Naive thymus-derived CD4-positive, alpha-beta T cell (primary cell): Measurements from ENCODE around the gene CNTLN. TPM values are rescaled to one million over a fixed set of nuclear protein-coding genes. Genes with fewer than 3 reads are reported as not detected.
"Not testable (repeated sequence)": the region's sequence is repeated elsewhere in the genome, so short reads cannot be mapped to it uniquely, and the experiment has no call there.

Source experiments
- ATAC-seq: fragments of 150-1000 bp; cut with Tn5 transposase; 2 replicates; pipeline ENCODE4 v1.10.0; 2021; ENCODE audit warnings: mild to moderate bottlenecking, moderate library complexity
- CTCF ChIA-PET: fragments of 350-600 bp; sonication (Branson Sonifier 250); formaldehyde crosslinking; loops from one replicate; lab custom pipeline; 2021; ENCODE audit warnings: antibody characterized with exemption; lab: Charles Lee
- POLR2A ChIA-PET: fragments of 350-600 bp; sonication (Branson Sonifier 250); formaldehyde crosslinking; loops from one replicate; lab custom pipeline; 2021; ENCODE audit warnings: antibody characterized with exemption, inconsistent platforms; lab: Charles Lee
- DNase-seq, 9 donors: peaks; one replicate each; pipeline versions ENCODE4 v3.0.0 to v3.0.0-alpha.2; 2020 to 2022; ENCODE audit warnings: mixed read lengths in 1 of 9
- H3K27ac ChIP-seq: one replicate; pipeline ENCODE4 v1.7.0; 2013; ENCODE audit warnings: mild to moderate bottlenecking, low read depth, low read length, moderate library complexity
- H3K27me3 ChIP-seq, 2 donors: one replicate each; pipeline ENCODE4 v1.7.0; 2013; ENCODE audit warnings: low read length in 2 of 2, mild to moderate bottlenecking in 2 of 2, moderate library complexity in 2 of 2; ENCODE audit not compliant: control insufficient read depth in 2 of 2, insufficient read depth in 2 of 2
- H3K36me3 ChIP-seq, 3 experiments: 1 replicate in 2 of 3; 2 replicates in 1 of 3; pipeline ENCODE4 v1.7.0; 2013; ENCODE audit warnings: low read length in 3 of 3, mild to moderate bottlenecking in 3 of 3, moderate library complexity in 1 of 3; ENCODE audit not compliant: insufficient read depth in 3 of 3, control insufficient read depth in 2 of 3
- H3K4me1 ChIP-seq, 2 donors: one replicate each; pipeline ENCODE4 v1.7.0; 2013; ENCODE audit warnings: low read length in 2 of 2, mild to moderate bottlenecking in 2 of 2, moderate library complexity in 1 of 2; ENCODE audit not compliant: control insufficient read depth in 2 of 2, insufficient read depth in 2 of 2
- H3K4me3 ChIP-seq: 2 replicates; pipeline ENCODE4 v1.7.0; 2013; ENCODE audit warnings: mild to moderate bottlenecking, low read length
- H3K9me3 ChIP-seq, 3 experiments: 1 replicate in 2 of 3; 2 replicates in 1 of 3; pipeline ENCODE4 v1.7.0; 2013; ENCODE audit warnings: low read length in 3 of 3; ENCODE audit not compliant: control insufficient read depth in 2 of 3
- H3K27ac Mint-ChIP-seq, 9 donors: one replicate each; pipeline ENCODE4 v1.8.0; 2020 to 2022; ENCODE audit warnings: mixed read lengths in 9 of 9, mild to moderate bottlenecking in 8 of 9, moderate library complexity in 5 of 9, inconsistent platforms in 2 of 9
- H3K27me3 Mint-ChIP-seq, 5 donors: one replicate each; pipeline ENCODE4 v1.8.0; 2021 to 2022; ENCODE audit warnings: mixed read lengths in 5 of 5, mild to moderate bottlenecking in 1 of 5
- H3K36me3 Mint-ChIP-seq, 5 donors: one replicate each; pipeline ENCODE4 v1.8.0; 2020 to 2022; ENCODE audit warnings: mixed read lengths in 5 of 5, mild to moderate bottlenecking in 3 of 5, inconsistent platforms in 1 of 5
- H3K4me1 Mint-ChIP-seq, 7 donors: one replicate each; pipeline ENCODE4 v1.8.0; 2020 to 2022; ENCODE audit warnings: mixed read lengths in 7 of 7, mild to moderate bottlenecking in 3 of 7, inconsistent platforms in 1 of 7
- H3K4me3 Mint-ChIP-seq, 10 donors: one replicate each; pipeline ENCODE4 v1.8.0; 2020 to 2022; ENCODE audit warnings: mild to moderate bottlenecking in 10 of 10, mixed read lengths in 10 of 10, moderate library complexity in 6 of 10, inconsistent platforms in 2 of 10
- H3K9me3 Mint-ChIP-seq, 11 donors: one replicate each; pipeline ENCODE4 v1.8.0; 2020 to 2022; ENCODE audit warnings: mixed read lengths in 11 of 11, mild to moderate bottlenecking in 4 of 11, inconsistent platforms in 1 of 11, moderate library complexity in 1 of 11
- intact Hi-C, 2 donors: fragments of 100-400 bp; cut with micrococcal nuclease; formaldehyde crosslinking; loops; one replicate each; pipeline ENCODE4 v1.15.1; 2023
- polyA plus RNA-seq, 2 donors: library from polyadenylated mRNA; unstranded; fragments of 300-500 nt; fragmentation: Illumina TruSeq; gene quantifications; one replicate each; pipeline ENCODE4 v1.2.3, GENCODE V29; 2021
- total RNA-seq, 6 experiments: library from RNA in 5 of 6; stranded (reverse) in 5 of 6; gene quantifications; 1 replicate in 5 of 6; 2 replicates in 1 of 6; pipeline ENCODE4 v1.2.3 and lab custom pipeline; 2021 to 2026

The CNTLN gene
- total and polyA plus RNA-seq, 7 experiments from 2014 or later, result 0.21 to 2.7 (median 1.0) TPM; not detected in 3

DNA sequence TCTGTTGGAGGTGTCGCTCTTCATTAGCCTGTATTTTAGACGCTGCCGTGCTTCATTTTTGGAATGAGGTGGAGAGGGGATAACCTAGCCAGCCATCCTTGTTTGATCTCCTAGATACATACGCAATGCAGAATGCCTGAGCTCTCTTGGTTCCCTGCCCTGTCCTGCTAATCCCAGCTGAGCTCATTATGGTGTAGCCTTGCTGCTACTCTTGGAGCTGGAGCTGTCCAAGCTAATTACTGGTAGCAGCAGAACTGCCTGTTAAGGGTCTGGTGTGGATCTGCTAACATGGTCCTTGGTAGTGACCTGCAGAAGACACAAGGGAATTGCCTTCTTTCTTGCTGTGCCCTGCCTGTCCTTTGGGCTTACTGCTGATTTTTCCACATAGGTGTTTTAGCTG lies 207.9 kb downstream of the CNTLN start:
- Histone ChIP-seq H3K4me3 (no peak overlapping the region), H3K27me3 (no peaks in the 10 kb centered on the region), H3K36me3 (no peaks in the 10 kb centered on the region), H3K9me3 (no peaks in the 10 kb centered on the region), H3K27ac (no peak overlapping the region), H3K4me1 (no peaks in the 10 kb centered on the region)
- ChIA-PET CTCF (no interaction called here), POLR2A (no interaction called here)
- no peak for DNase-seq
- H3K27me3 Mint-ChIP-seq, result no peaks in the 10 kb centered on the region
- peaks cover 0 to 7% (median 4%) of the 10 kb centered on the region in 11 donors for H3K9me3 Mint-ChIP-seq
- H3K4me1 Mint-ChIP-seq, result no peaks in the 10 kb centered on the region
- intact Hi-C loops, result no loop called here
- H3K27ac Mint-ChIP-seq, result no peak overlapping the region
- ATAC-seq, result no peak
- H3K36me3 Mint-ChIP-seq, result no peaks in the 10 kb centered on the region
- no peak overlapping the region for H3K4me3 Mint-ChIP-seq

DNA sequence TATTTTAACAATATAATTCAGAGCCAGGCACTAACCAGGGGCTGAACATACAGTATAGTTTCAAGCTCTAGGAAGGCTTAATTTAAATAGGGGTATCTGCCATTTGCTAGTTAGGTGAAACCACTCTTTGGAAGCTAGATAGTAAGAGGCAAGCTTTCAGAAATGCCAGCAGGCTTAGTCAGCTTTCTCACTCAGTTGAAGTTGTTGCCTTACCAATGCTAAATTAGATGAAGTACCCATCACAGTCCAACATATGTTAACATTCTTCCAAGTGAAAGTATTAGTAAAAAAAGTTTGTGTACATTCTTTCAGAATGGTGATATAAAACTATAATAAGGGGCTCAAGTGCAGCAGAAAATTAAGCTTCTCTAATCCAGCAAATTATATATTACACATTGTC lies 215.0 kb downstream of the CNTLN start:
- H3K27ac ChIP-seq, result no peak overlapping the region
- DNase-seq, result no peak
- no peak overlapping the region for H3K4me3 ChIP-seq
- no peaks in the 10 kb centered on the region for H3K4me1 ChIP-seq
- peaks cover 0 to 17% (median 4%) of the 10 kb centered on the region in 11 donors for H3K9me3 Mint-ChIP-seq
- no peaks in the 10 kb centered on the region for H3K36me3 ChIP-seq
- CTCF ChIA-PET, result no interaction called here
- H3K27me3 ChIP-seq, result no peaks in the 10 kb centered on the region
- H3K27ac Mint-ChIP-seq, result no peak overlapping the region
- no peaks in the 10 kb centered on the region for H3K27me3 Mint-ChIP-seq
- no peak overlapping the region for H3K4me3 Mint-ChIP-seq
- intact Hi-C loops, result no loop called here
- ATAC-seq, result no peak
- H3K9me3 ChIP-seq, result no peaks in the 10 kb centered on the region
- H3K4me1 Mint-ChIP-seq, result no peaks in the 10 kb centered on the region
- H3K36me3 Mint-ChIP-seq, result peaks cover 0 to 2% (median 0%) of the 10 kb centered on the region in 5 donors
- POLR2A ChIA-PET, result no interaction called here

- peaks cover 0 to 10% (median 2%) of the 10 kb centered on the region in 11 donors for H3K9me3 Mint-ChIP-seq
- H3K27ac ChIP-seq, POLR2A ChIA-PET, intact Hi-C loops, H3K27ac Mint-ChIP-seq, H3K27me3 Mint-ChIP-seq, H3K27me3 ChIP-seq, H3K9me3 ChIP-seq, H3K4me1 Mint-ChIP-seq, H3K36me3 Mint-ChIP-seq, H3K4me3 Mint-ChIP-seq, ATAC-seq, CTCF ChIA-PET, H3K4me1 ChIP-seq, H3K36me3 ChIP-seq, H3K4me3 ChIP-seq, DNase-seq: not testable (repeated sequence)
Observed at GRCh38 chr9:17354006-17354405, 219.2 kb downstream of the CNTLN start.

DNA sequence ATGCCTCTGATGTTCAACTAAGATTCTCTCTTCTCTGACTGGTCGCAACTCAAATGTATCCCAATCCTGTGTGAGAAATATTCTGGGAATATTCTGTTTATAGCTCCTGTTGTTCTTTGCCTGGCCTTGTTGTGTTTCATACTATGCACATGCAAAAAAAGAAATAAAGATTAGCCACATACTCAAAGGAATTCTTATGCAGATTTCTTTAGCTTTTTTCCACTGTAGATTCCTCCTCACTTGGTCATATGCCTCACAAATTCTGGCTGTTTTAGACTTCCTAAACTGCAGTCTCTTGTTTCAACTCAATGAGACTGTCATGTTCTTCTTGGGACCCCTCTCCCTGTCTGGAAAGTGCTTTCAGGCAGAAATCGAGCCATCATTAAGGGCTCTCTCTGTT lies 226.5 kb downstream of the CNTLN start:
- Mint-ChIP-seq H3K36me3 (no peaks in the 10 kb centered on the region), H3K9me3 (peaks cover 0 to 13% (median 0%) of the 10 kb centered on the region in 11 donors), H3K27ac (no peak overlapping the region), H3K4me3 (no peak overlapping the region), H3K4me1 (no peaks in the 10 kb centered on the region), H3K27me3 (no peaks in the 10 kb centered on the region)
- H3K4me3 ChIP-seq, result no peak overlapping the region
- no peak for ATAC-seq
- no peak for DNase-seq
- H3K36me3 ChIP-seq, result no peaks in the 10 kb centered on the region
- intact Hi-C loops, result no loop called here
- H3K27me3 ChIP-seq, result no peaks in the 10 kb centered on the region
- H3K9me3 ChIP-seq, result no peaks in the 10 kb centered on the region
- no peak overlapping the region for H3K27ac ChIP-seq
- ChIA-PET CTCF (no interaction called here), POLR2A (no interaction called here)
- no peaks in the 10 kb centered on the region for H3K4me1 ChIP-seq

GRCh38 chr9:17367035-17367434 lies 232.2 kb downstream of the CNTLN start:
- H3K27ac Mint-ChIP-seq, result no peak overlapping the region
- POLR2A ChIA-PET, result no interaction called here

DNA sequence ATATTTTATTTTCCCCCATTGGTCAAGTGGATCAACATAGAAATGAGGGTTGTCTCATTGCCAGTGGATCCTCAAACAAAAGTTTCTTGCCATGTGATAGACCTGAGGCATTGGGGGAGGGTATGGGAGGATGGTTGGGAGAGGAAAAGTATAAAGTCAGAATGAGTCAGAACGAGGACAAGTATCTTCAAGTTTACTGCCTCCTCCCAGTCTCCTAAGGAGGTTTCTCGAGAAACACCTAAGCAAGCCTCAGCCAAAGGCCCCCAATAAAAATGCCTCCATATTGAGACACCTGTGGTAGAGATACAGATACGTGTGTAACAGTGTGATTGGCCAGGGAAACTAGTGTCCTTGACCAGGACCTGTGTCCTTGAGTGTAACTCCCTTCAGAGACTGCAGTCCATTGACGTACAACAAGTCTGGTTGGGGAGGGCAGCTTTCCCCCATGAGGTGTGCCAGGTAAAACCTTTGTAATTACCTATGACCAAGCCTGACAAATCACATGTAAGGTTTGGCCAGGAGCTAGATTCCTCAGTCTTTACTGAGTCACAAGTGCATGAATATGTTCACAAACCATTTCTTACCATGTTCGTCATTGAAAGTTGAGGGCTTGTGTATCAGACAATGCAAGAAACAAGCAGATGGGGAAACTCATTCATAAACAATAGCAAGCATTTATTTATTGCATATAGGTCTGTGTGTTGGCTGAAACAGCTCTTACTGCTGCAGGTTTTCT lies 245.5 kb downstream of the CNTLN start:
- no peaks in the 10 kb centered on the region for H3K27me3 Mint-ChIP-seq
- no peaks in the 10 kb centered on the region for H3K9me3 ChIP-seq

More at GRCh38 chr9:17367035-17367434, 232.2 kb downstream of the CNTLN start:
- ATAC-seq, result no peak
- no peak overlapping the region for H3K4me3 ChIP-seq
- intact Hi-C loops, result no loop called here
- no peak overlapping the region for H3K27ac ChIP-seq
- no peaks in the 10 kb centered on the region for H3K9me3 ChIP-seq
- no peaks in the 10 kb centered on the region for H3K36me3 ChIP-seq
- no peak overlapping the region for H3K4me3 Mint-ChIP-seq
- H3K9me3 Mint-ChIP-seq, result peaks cover 0 to 18% (median 2%) of the 10 kb centered on the region in 11 donors
- no peaks in the 10 kb centered on the region for H3K27me3 Mint-ChIP-seq
- H3K4me1 ChIP-seq, result no peaks in the 10 kb centered on the region
- CTCF ChIA-PET, result no interaction called here
- no peaks in the 10 kb centered on the region for H3K4me1 Mint-ChIP-seq
- DNase-seq, result no peak
- peaks cover 0 to 4% (median 0%) of the 10 kb centered on the region in 5 donors for H3K36me3 Mint-ChIP-seq
- no peaks in the 10 kb centered on the region for H3K27me3 ChIP-seq

GRCh38 chr9:17387565-17387964 lies 252.7 kb downstream of the CNTLN start:
- no peaks in the 10 kb centered on the region for H3K36me3 Mint-ChIP-seq
- no peaks in the 10 kb centered on the region for H3K4me1 ChIP-seq
- H3K4me3 ChIP-seq, result no peak overlapping the region
- ATAC-seq, result no peak
- no peaks in the 10 kb centered on the region for H3K27me3 ChIP-seq
- intact Hi-C loops, result no loop called here
- CTCF ChIA-PET, result no interaction called here
- H3K27me3 Mint-ChIP-seq, result no peaks in the 10 kb centered on the region
- no peak for DNase-seq
- POLR2A ChIA-PET, result no interaction called here
- H3K9me3 Mint-ChIP-seq, result peaks cover 0 to 12% (median 0%) of the 10 kb centered on the region in 11 donors
- H3K27ac ChIP-seq, result no peak overlapping the region
- H3K9me3 ChIP-seq, result no peaks in the 10 kb centered on the region
- no peak overlapping the region for H3K27ac Mint-ChIP-seq
- H3K4me3 Mint-ChIP-seq, result no peak overlapping the region
- no peaks in the 10 kb centered on the region for H3K4me1 Mint-ChIP-seq
- no peaks in the 10 kb centered on the region for H3K36me3 ChIP-seq

More for the DNA sequence above, 245.5 kb downstream of the CNTLN start:
- H3K36me3 ChIP-seq, result no peaks in the 10 kb centered on the region
- Mint-ChIP-seq H3K4me3 (no peak overlapping the region), H3K36me3 (no peaks in the 10 kb centered on the region), H3K4me1 (no peaks in the 10 kb centered on the region), H3K27ac (no peak overlapping the region), H3K9me3 (peaks cover 0 to 19% (median 0%) of the 10 kb centered on the region in 11 donors)
- H3K27me3 ChIP-seq, result no peaks in the 10 kb centered on the region
- no peak overlapping the region for H3K27ac ChIP-seq
- POLR2A ChIA-PET, result no interaction called here
- ATAC-seq (no peak), DNase-seq (no peak)
- CTCF ChIA-PET, result no interaction called here
- no peaks in the 10 kb centered on the region for H3K4me1 ChIP-seq
- intact Hi-C loops, result no loop called here
- H3K4me3 ChIP-seq, result no peak overlapping the region
